Measurements from ENCODE around the gene CBL. TPM values are rescaled to one million over a fixed set of nuclear protein-coding genes. Genes with fewer than 3 reads are reported as not detected.

Gene CBL
- total RNA-seq, 2 experiments from 2014 or later: 27.0 to 27.5 TPM

- TF ChIP-seq, protein P1, sequence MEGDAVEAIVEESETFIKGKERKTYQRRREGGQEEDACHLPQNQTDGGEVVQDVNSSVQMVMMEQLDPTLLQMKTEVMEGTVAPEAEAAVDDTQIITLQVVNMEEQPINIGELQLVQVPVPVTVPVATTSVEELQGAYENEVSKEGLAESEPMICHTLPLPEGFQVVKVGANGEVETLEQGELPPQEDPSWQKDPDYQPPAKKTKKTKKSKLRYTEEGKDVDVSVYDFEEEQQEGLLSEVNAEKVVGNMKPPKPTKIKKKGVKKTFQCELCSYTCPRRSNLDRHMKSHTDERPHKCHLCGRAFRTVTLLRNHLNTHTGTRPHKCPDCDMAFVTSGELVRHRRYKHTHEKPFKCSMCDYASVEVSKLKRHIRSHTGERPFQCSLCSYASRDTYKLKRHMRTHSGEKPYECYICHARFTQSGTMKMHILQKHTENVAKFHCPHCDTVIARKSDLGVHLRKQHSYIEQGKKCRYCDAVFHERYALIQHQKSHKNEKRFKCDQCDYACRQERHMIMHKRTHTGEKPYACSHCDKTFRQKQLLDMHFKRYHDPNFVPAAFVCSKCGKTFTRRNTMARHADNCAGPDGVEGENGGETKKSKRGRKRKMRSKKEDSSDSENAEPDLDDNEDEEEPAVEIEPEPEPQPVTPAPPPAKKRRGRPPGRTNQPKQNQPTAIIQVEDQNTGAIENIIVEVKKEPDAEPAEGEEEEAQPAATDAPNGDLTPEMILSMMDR (IDR thresholded peaks at IDR 0.05): no peak
- peak; percentile 95 for ATAC-seq
- Mint-ChIP-seq H3K9me3 (no peaks in the 10 kb centered on the region), H3K27ac (peak within 1 kb of the TSS; percentile 99), H3K4me3 (peak within 1 kb of the TSS; percentile 98), H3K4me1 (ENCODE audit: low read depth) (peaks cover 44% of the 10 kb centered on the region), H3K27me3 (peaks cover 9% of the 10 kb centered on the region), H3K36me3 (ENCODE audit: low read depth) (peaks cover 23% of the 10 kb centered on the region)
- POLR2A ChIA-PET: interaction anchor here (0.8 to 3.1 kb wide), 7 partner anchors 11 to 47 kb away, joined by 3 to 11 read pairs (median 4); partner anchors contain the start of genes MCAM and USP2
- peak; percentile 97 for DNase-seq
- CTCF ChIA-PET: interaction anchor here (4.9 to 10.9 kb wide), 2 partner anchors 11 to 21 kb away, joined by 17 to 201 read pairs; no protein-coding TSS in a partner anchor
- intact Hi-C loops (cut with micrococcal nuclease): no loop called here
Observed at GRCh38 chr11:119334174-119334930, 128.2 kb downstream of the CBL start, which contains the start of gene RNF26. Gene RNF26, plus strand, starts transcription at chr11:119334527. Its CDS starts 596 bp downstream, at chr11:119335123.

DNA sequence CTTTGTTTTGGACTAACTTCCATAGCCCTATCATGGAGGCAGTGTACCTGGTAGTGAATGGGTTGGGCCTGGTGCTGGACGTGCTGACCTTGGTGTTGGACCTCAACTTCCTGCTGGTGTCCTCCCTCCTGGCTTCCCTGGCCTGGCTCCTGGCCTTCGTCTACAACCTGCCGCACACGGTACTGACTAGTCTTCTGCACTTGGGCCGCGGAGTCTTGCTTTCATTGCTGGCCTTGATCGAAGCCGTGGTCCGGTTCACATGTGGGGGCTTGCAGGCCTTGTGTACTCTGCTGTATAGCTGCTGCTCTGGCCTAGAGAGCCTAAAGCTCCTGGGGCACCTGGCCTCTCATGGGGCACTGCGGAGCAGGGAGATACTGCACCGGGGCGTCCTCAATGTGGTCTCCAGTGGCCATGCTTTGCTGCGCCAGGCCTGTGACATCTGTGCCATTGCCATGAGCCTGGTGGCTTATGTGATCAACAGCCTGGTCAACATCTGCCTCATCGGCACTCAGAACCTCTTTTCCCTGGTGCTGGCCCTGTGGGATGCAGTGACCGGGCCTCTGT is 129.0 kb downstream of the CBL start:
- Mint-ChIP-seq H3K4me1 (ENCODE audit: low read depth) (peaks cover 46% of the 10 kb centered on the region), H3K4me3 (peak overlapping the region; percentile 98), H3K27ac (peak overlapping the region; percentile 99), H3K36me3 (ENCODE audit: low read depth) (peaks cover 24% of the 10 kb centered on the region), H3K27me3 (peaks cover 10% of the 10 kb centered on the region), H3K9me3 (no peaks in the 10 kb centered on the region)
- ChIA-PET CTCF (interaction anchor here (0.7 to 10.9 kb wide), 4 partner anchors 12 to 166 kb away, joined by 3 to 201 read pairs (median 10); no protein-coding TSS in a partner anchor), POLR2A (interaction anchor here (0.8 to 3.1 kb wide), 5 partner anchors 12 to 17 kb away, joined by 3 to 11 read pairs (median 6); partner anchors contain the start of gene MCAM)
- intact Hi-C loops (cut with micrococcal nuclease): no loop called here
- ATAC-seq (no peak), DNase-seq (no peak)
- TF ChIP-seq, protein P1 (IDR thresholded peaks at IDR 0.05): no peak

DNA sequence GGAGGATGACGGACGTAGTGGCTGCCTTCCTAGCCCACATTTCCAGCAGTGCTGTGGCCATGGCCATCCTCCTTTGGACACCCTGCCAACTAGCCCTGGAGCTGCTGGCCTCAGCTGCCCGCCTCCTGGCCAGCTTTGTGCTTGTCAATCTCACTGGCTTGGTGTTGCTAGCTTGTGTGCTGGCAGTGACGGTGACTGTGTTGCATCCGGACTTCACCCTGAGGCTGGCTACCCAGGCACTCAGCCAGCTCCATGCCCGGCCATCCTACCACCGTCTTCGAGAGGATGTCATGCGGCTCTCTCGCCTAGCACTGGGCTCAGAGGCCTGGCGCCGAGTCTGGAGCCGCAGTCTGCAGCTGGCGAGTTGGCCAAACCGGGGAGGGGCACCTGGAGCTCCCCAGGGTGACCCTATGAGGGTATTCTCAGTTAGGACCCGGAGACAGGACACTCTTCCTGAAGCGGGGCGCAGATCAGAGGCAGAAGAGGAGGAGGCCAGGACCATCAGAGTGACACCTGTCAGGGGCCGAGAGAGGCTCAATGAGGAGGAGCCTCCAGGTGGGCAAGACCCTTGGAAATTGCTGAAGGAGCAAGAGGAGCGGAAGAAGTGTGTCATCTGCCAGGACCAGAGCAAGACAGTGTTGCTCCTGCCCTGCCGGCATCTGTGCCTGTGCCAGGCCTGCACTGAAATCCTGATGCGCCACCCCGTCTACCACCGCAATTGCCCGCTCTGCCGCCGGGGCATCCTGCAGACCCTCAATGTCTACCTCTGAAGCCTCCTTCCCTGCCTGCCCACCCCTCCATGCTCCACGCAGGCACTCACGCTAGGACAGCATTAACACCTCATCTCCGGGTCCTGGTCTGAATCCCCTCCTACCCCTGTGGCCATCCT is 129.8 kb downstream of the CBL start:
- no peak for ATAC-seq
- Mint-ChIP-seq H3K4me1 (ENCODE audit: low read depth) (peaks cover 48% of the 10 kb centered on the region), H3K9me3 (no peaks in the 10 kb centered on the region), H3K36me3 (ENCODE audit: low read depth) (peaks cover 24% of the 10 kb centered on the region), H3K4me3 (peak overlapping the region; percentile 98), H3K27ac (peak overlapping the region; percentile 99), H3K27me3 (peaks cover 13% of the 10 kb centered on the region)
- intact Hi-C loops (cut with micrococcal nuclease): no loop called here
- TF ChIP-seq, protein P1 (IDR thresholded peaks at IDR 0.05): no peak
- ChIA-PET CTCF (interaction anchor here (0.7 to 10.9 kb wide), 6 partner anchors 13 to 268 kb away, joined by 3 to 201 read pairs (median 3); partner anchors contain the start of gene VPS11), POLR2A (interaction anchor here (1.4 to 3.1 kb wide), 2 partner anchors 14 kb away, joined by 6 to 11 read pairs; no protein-coding TSS in a partner anchor)
- DNase-seq: no peak

- H3K4me1 Mint-ChIP-seq (ENCODE audit: low read depth): peaks cover 53% of the 10 kb centered on the region
- ChIA-PET POLR2A (interaction anchor here (0.9 to 2.1 kb wide), 6 partner anchors 12 to 269 kb away, joined by 3 to 9 read pairs (median 4); partner anchors contain the start of genes NLRX1 and VPS11), CTCF (interaction anchor here (0.8 to 10.9 kb wide), 15 partner anchors 11 to 269 kb away, joined by 3 to 201 read pairs (median 17); partner anchors contain the start of genes CBL, MFRP, USP2 and VPS11)
- no peaks in the 10 kb centered on the region for H3K9me3 Mint-ChIP-seq
- TF ChIP-seq, protein P1 (IDR thresholded peaks at IDR 0.05): no peak
- no peak overlapping the region for H3K4me3 Mint-ChIP-seq
- ATAC-seq (no peak), DNase-seq (no peak)
- H3K27me3 Mint-ChIP-seq: peaks cover 20% of the 10 kb centered on the region
- intact Hi-C loops (cut with micrococcal nuclease): no loop called here
- no peak overlapping the region for H3K27ac Mint-ChIP-seq
- H3K36me3 Mint-ChIP-seq (ENCODE audit: low read depth): peaks cover 24% of the 10 kb centered on the region
Observed at GRCh38 chr11:119336744-119337469, 130.8 kb downstream of the CBL start.
